GM18517 (cell line): ENCODE measurements around the gene STAB2.

Experiments
- ATAC-seq: cut with Tn5 transposase; IDR thresholded peaks from one replicate; pipeline ENCODE4 v1.9.1; 2021; ENCODE audit warnings: mild to moderate bottlenecking, moderate library complexity; ENCODE audit not compliant: unreplicated experiment

STAB2 gene, protein sequence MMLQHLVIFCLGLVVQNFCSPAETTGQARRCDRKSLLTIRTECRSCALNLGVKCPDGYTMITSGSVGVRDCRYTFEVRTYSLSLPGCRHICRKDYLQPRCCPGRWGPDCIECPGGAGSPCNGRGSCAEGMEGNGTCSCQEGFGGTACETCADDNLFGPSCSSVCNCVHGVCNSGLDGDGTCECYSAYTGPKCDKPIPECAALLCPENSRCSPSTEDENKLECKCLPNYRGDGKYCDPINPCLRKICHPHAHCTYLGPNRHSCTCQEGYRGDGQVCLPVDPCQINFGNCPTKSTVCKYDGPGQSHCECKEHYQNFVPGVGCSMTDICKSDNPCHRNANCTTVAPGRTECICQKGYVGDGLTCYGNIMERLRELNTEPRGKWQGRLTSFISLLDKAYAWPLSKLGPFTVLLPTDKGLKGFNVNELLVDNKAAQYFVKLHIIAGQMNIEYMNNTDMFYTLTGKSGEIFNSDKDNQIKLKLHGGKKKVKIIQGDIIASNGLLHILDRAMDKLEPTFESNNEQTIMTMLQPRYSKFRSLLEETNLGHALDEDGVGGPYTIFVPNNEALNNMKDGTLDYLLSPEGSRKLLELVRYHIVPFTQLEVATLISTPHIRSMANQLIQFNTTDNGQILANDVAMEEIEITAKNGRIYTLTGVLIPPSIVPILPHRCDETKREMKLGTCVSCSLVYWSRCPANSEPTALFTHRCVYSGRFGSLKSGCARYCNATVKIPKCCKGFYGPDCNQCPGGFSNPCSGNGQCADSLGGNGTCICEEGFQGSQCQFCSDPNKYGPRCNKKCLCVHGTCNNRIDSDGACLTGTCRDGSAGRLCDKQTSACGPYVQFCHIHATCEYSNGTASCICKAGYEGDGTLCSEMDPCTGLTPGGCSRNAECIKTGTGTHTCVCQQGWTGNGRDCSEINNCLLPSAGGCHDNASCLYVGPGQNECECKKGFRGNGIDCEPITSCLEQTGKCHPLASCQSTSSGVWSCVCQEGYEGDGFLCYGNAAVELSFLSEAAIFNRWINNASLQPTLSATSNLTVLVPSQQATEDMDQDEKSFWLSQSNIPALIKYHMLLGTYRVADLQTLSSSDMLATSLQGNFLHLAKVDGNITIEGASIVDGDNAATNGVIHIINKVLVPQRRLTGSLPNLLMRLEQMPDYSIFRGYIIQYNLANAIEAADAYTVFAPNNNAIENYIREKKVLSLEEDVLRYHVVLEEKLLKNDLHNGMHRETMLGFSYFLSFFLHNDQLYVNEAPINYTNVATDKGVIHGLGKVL (N-terminal part only)

DNA sequence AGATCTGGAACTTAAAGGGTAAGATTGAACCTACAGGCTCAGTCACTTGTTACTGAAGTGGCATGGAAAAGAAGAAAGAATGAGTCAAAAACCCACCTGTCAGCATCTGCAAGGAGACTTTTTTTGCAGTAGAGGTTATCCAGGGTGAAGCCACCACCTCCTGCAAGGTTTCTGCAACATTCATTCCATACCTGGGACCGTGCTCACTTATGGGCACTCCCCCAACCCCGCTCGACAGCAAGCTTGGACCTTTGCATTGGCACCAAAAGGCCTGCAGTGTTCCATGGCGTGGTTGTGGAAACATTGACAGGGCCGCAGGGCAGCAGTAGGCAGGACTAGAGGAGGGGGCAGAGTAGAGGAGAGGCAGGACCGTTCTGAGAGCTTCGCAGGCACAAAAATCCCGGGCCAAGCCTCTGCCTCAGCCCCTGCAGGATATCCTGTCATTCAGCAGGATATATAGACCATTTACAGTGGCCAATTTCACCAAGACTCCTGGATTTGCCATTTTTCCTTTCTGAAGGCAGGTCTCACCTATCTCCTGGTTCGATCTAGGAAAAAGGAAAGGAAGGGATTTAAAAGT, at the start of gene STAB2:
Gene STAB2, plus strand, starts transcription at position 483 of the 580 bp plus-strand sequence. CDS start 204 bp downstream, outside the sequence.
- ATAC-seq, result no peak

DNA sequence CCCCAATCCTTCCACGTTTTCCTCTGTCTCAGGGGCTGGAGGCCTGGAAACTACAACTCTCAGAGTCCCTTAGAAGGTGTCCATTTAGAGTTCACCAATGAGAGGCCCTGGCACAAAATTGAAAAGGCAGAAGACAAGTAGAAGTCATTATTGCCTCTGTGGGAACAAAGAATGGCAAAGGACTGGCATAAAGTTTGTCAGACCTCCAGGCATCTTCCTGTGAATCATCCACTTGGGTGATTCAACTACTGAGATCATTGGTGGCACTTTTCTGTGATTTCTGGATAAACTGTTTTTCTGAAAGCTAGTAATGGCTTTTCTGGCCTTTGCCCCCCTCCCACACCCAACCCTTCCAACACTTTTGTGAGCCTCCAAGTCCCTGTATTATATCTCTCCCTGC, 48.7 kb upstream of the STAB2 start:
- no peak for ATAC-seq

DNA sequence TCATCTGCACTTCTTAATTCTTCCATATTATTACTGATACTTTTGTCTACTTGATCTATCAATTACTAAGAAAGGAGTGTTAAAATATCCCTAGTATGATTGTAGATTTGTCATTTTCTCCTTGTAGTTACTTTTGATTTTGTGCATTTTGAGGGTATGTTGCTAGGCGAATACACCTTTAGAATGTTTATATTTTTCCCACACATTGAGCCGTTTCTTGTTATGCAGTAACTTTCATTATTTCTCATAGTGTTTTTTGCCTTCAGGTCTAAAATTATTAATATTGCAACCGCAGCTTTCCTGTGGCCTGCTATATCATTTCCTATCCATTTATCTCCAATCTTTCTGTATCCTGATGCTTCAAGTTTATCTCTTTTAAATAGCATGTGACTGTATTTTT, 46.8 kb upstream of the STAB2 start:
- no peak for ATAC-seq

DNA sequence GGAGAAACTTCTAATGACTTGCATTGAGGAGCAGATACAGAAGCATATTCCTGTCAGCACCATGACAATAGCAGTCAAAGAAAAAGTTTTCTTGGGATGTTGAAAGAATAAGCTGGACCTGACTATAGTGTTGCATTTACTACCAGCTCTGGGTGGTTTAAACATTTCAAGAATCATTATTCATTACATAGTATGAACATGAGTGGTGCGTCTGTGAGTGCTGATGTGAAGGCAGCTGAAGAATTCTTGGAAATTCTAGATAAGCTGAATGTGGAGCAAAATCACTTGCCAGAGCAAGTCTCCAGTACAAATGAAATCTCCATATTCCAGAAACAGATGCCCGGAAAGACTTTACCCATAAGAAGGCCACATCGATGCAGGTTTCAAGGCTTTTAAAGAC, 45.0 kb upstream of the STAB2 start:
- ATAC-seq, result no peak

DNA sequence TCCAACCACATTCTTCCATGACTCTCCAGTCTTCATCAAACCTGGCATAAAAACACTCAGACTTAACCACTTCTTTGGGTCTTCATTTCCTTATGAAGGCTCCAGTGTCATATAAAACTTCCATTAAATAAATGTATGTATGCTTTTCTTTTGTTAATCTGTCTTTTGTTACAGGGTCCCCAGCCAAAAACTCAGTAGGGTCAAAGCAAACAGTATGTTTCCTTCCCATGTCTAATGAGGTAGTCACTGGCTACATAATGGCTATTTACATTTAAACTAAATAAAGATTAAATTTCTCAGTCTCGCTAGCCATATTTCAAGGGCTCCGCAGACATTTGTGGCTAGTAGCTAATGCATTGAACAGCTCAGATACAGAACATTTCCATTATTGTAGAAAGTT, 40.1 kb upstream of the STAB2 start:
- ATAC-seq, result no peak

DNA sequence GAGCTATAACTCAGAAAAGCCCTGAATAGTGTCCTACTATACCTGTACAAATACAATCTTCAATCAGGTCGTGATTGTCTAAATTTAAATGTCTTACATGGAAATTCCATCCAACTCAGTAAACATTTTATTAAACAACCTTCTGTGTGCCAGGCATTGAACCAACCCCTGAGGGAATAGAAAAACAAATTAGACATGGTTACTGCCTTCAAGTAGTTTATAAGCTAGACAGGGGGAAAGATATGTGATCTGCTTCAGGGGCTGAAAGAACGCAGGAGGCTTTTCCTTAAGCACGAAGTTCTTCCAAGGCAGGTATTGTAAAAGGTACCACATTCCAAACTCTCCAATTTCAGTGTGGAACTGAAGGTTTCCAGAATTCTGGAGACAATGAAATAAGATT, 39.7 kb upstream of the STAB2 start:
- no peak for ATAC-seq

DNA sequence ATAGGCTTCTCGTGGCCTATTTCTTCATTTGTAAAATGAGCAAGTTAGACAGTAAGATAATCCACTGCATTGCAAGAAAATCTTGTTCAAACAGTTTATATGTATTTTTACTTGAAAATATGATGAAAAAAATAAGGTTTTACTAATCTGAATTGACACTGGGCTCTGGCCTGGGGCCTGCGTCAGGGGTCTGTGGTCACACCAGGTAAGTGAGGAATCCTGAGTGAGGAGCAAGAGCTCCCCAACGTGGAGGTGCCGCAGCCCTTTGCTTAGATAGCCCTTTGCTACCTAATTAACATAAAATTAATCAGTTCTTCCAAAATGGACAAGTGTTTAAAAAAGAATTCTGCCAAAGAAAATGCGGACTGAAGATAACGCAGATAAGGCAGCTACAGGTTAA, 39.1 kb upstream of the STAB2 start:
- ATAC-seq, result no peak

DNA sequence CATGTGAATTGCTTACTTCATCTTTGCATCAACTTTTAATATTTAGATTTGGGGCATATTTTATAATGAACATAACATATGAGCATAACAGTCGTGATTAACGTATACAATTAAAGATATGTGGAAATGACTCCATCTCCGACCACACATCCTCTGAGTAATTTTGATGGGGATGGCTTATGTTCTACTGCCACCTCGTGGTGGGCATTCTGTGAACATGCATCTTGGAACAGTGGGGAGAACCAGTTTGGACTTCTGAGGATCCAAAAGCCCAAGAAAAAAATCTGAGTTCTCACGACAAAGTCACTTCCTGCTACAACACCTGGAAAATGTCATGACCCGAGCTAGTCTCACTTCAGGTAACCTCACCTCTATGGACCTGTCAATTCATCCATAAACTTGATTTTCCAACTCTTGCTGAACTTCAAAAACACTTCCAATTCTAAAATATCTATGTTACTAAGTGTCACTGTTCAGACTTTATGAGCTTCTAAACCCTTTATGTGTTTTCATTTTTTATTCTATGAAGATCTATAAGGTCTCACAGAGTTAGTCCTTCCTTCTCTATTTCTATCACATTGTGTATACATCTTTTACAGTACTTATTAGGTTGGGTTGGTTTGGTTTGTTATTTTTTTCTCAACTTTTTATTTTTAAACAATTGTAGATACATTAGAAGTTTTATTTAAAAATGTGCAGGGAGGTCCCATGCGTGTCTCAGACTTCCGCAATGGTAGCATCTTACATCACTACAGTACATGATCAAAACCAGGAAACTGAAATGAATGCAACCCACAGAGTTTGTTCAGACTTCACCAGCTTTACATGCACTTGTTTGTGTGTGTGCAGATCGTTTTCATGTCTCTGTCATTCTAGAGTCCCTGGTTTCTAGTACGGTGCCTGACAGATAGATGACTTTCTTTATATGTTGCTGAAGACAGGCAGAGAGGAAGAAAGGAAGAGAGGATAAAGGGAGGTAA, 38.2 kb upstream of the STAB2 start:
- peak; percentile 71 for ATAC-seq

DNA sequence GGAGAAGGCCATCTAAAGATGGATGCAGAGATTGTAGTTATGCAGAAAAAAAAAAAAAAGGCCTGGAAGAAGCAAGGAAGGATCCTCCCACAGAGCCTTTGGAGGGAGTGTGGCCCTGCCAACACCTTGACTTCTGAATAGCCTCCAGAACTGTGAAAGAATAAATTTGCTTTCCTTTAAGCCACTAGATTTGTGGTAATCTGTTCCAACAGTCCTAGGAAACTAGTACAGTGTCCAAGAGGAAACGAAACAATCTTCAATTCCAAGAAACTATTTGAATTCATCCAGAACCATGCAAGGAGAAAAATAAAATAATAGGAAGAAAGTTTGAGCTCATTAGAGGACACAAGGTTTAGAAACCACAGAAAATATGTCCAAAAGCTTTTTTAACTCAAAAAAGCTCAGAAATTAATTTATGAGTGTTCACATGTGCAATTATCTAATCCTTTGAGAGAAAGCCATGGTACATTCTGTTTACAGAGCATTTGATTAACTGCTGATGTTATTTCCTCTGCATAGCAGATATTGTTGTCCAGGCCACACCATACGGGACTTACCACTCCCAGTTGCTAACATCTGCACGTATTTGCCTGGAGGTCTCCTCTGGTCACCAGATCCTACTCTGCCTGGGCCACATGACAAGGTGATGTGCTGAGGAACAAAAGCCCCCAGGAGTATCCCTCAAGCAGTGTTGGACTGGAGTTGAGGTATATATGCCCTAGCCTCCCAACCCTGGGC, 30.0 kb upstream of the STAB2 start:
- ATAC-seq, result no peak

DNA sequence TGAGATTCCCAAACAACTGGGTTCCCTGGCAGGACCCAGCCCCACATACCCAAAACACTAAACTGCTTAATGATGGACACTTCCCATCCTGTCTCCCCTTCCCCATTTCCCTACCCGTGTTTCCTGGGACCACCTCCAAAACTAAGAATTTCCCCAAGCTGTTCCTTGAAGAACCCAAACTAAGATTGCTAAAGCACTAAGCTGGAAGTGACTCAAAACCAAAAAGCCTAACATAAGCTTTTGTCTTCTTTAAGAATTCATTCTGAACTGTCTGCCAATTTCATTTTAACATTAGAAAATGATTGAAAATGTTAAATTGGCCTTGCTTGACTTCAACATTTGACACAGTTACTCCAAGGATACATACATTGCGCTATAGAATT, 29.5 kb upstream of the STAB2 start:
- no peak for ATAC-seq

DNA sequence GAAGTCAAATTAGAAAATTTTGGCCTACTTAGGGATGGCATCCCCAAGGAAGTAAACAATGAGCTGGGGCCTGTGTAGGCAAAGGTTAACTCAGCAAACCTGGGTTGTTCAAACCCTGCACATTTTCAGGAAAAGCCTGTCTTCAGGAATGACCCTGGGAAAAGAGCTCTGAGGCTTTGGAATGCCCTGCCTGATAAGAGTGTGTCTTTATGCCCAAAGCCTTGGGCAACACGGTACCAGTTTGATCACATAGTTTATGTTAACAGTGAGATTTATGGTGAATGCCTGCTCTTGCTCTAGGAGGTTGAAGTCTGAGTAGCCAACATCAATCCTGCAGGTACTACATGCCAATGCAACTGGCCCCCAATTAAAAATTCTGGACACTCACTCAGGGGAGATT, 28.2 kb upstream of the STAB2 start:
- ATAC-seq, result no peak

DNA sequence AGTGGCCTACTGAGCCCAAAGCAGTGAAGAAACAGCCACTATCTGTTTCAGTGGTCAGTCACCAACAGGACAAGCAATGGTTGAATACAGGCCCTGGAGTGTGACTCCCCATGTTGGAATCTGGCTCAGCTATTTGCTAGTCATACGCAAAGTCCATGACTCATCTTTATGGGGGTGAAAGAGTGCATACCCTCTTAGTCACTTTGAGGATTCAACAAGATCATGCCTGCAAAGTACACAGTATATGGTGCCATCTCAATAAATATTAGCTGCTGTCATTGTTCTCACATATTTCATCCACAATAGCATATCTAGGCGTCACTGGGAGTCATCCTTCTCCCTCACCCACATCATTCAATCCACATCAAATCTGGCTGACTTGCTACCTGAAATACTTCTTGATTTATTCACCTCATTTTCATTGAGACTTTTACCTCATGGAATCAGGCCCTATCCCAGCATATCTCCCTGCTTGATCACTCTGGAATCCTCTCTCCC, 26.4 kb upstream of the STAB2 start:
- ATAC-seq, result no peak

DNA sequence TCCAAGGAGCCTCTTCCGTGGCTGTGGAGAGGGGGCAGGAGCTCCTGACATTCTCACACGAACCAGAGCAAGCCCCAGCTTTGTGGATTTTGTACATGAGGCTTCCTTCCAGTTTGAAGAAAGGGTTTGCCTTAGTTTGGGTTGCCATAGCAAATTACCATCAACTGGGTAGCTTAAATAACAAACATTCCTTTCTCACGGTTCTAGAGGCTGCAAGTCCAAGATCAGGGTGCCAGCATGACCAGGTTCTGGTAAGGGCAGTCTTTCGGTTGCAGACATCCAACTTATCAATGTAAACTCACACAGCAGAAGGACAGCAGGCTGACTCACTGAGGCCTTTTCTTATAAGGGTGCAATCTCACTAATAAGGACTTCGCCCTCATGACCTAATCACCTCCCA, 25.9 kb upstream of the STAB2 start:
- no peak for ATAC-seq

DNA sequence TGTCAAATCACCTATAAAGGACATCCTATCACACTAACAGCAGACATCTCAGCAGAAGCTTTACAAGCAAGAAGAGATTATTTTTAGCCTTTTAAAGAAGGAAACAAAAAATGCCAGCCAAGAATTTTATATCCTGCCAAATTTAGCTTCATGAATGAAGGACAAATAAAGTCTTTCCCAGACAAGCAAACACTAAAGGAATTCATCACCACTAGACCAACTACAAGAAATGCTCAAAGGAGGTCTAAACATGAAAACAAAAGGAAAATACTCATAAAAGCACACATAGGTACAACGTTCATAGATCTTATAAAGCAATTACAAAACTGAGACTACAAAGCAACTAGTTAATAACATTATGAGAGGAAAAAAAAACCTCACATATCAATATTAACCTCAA, 20.7 kb upstream of the STAB2 start:
- ATAC-seq, result no peak

DNA sequence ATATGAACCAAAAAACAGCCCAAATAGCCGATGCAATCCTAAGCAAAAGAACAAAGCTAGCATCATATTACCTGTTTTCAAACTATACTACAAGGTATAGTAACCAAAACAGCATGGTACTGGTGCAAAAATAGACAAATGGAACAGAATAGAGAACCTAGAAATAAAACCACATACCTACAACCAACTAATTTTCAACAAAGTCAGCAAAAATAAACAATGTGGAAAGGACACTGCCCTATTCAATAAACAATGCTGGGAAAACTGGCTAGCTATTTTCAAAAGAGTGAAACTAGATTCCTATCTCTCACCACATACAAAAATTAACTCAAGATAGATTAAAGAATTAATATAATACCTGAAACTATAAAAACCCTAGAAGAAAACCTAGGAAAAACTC, 17.8 kb upstream of the STAB2 start:
- ATAC-seq, result no peak

DNA sequence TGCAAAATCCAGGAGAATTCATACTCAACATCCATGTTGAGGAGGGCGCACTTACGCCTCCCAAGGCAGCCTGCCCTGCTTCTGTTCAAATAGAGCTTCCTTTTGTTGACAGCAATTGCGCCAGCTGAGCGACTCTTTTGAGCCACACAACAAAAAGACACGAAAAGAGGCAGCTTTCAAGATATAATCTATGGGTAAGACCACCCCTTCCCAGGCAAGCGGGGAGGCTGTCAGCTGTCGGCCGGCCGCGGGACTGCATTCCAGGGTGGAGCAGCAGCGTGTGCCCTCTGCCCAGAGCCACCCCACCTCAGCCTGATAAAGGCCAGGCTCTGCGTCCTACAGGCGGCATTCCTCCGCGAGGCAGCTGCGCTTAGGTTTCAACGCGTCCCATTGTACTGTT, 15.8 kb upstream of the STAB2 start:
- ATAC-seq, result no peak

DNA sequence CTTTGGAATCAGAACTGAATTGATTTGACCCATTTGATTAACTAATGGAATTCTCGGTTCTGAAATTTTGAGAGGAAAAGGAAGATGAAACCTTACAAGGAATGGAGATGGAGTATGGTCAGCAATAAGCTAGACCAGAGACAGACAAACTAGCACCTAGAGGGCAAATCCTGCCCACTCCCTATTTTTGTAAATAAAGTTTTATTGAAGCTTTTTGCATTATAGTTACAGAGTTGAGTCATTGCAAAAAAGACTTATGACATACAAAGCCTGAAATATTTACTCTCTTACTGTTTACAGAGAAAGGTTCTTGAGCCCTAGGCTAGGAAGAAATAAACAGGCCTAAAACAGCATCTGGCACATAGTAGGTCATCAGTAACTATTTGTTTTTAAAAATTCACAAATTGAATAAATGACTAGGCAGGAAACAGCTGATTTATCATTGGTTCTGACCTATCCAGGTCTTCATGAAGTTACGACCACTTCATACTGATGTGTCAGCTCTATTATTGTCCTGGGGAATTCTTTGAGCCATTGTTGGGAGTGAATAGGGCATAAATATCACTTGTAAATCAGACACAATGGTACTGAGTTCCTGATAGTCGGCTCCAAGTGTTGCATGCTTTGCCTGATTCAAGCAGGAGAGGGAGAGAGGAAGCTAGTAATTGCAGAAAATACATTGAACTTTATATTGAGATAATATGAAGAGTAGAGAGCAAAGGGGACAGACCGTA, 14.6 kb upstream of the STAB2 start:
- ATAC-seq, result no peak

DNA sequence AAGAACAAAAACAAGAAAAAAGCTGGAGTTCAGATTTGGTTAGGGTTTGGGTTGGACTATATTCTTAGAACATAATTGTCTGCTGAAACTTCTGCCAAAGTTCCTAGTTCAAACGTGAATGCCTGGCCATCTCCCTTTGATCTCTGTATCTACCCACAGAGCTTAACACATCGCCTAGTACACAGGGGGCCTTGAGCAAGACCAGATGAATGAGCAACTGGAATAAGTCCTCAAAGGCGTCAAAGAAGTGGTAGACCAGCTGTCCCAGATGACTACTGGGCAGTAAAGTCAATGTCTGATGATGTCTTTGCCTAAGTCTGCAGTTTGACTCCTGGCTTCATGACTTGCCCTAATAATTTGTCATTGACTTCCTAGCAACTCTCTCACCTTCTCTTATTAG, 13.9 kb upstream of the STAB2 start:
- ATAC-seq, result no peak
